Measurements from ENCODE around the gene TRMT112.
A peak's percentile ranks its signal among the peaks of the same experiment; 100 is the strongest.

TRMT112 gene

DNA sequence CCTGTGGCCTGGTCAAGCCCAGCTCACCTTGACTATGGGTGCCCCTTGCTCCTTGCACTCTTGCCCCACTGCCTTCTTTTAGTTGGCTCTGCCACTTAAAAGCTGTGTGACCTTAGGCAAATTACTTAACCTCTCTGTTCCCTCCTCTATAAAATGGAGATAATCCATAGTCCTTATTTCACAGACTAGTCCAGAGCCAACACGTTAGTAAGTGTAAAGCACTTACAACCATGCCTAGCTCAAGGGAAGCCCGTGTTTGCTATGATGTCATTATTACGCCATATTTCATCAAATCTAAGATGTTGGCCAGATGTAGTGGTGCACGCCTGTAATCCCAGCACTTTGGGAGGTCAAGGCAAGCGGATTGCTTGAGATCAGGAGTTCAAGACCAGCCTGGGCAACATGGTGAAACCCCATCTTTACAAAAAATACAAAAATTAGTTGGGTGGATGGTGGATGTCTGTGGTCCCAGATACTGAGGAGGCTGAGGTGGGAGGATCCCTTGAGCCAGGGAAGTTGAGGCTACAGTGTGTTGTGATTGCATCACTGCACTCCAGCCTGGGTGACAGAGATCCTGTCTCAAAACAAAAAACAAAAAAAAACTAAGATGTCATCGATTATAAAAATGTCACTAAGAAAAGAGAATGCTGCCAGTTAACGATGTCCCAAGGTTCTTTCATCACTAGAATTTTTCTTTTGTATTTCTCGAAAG, 20.3 kb upstream of the TRMT112 start:
- DNase-seq (ENCODE audit: low read depth, low spot score) = no peak
- ChIA-PET POLR2A (no interaction called here), CTCF (interaction anchor here (1.5 to 21.8 kb wide), 4 partner anchors 13 to 37 kb away, joined by 4 to 414 read pairs (median 14); partner anchors contain the start of genes PRDX5, RPS6KA4 and TRMT112)
- TF ChIP-seq, protein P1, sequence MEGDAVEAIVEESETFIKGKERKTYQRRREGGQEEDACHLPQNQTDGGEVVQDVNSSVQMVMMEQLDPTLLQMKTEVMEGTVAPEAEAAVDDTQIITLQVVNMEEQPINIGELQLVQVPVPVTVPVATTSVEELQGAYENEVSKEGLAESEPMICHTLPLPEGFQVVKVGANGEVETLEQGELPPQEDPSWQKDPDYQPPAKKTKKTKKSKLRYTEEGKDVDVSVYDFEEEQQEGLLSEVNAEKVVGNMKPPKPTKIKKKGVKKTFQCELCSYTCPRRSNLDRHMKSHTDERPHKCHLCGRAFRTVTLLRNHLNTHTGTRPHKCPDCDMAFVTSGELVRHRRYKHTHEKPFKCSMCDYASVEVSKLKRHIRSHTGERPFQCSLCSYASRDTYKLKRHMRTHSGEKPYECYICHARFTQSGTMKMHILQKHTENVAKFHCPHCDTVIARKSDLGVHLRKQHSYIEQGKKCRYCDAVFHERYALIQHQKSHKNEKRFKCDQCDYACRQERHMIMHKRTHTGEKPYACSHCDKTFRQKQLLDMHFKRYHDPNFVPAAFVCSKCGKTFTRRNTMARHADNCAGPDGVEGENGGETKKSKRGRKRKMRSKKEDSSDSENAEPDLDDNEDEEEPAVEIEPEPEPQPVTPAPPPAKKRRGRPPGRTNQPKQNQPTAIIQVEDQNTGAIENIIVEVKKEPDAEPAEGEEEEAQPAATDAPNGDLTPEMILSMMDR (IDR thresholded peaks at IDR 0.05; ENCODE audit: insufficient read depth, low read length, missing control alignments) = no peak
- no peak overlapping the region for H3K4me3 ChIP-seq (ENCODE audit: low read depth, low read length)

GRCh38 chr11:64334764-64335735, 17.7 kb upstream of the TRMT112 start:
- CTCF ChIA-PET = interaction anchor here (0.6 to 21.8 kb wide), 5 partner anchors 12 to 318 kb away, joined by 3 to 414 read pairs (median 20); partner anchors contain the start of gene RPS6KA4
- peak; percentile 58 for DNase-seq (ENCODE audit: low read depth, low spot score)
- TF ChIP-seq, protein P1 (IDR thresholded peaks at IDR 0.05; ENCODE audit: insufficient read depth, low read length, missing control alignments) = no peak
- no peak overlapping the region for H3K4me3 ChIP-seq (ENCODE audit: low read depth, low read length)
- POLR2A ChIA-PET = no interaction called here

DNA sequence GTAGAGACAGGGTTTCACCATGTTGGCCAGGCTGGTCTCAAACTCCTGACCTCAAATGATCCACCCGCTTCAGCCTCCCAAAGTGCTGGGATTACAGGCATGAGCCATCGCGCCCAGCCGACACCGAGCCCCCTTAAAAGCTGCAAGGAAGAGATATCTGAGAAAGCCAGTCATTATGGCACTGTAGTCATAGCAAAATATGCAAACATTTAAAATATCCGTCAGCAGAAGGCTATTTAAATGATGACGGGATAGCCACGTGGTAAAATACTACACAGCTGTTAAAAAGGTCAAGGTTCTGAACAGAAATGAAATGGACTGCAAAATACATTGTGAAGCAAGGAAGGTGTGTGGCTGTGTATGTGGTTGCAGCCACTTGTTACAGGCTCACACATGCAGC, 16.2 kb upstream of the TRMT112 start:
- DNase-seq (ENCODE audit: low read depth, low spot score) = no peak
- TF ChIP-seq, protein P1 (IDR thresholded peaks at IDR 0.05; ENCODE audit: insufficient read depth, low read length, missing control alignments) = no peak
- ChIA-PET POLR2A (no interaction called here), CTCF (interaction anchor here (2.6 to 21.8 kb wide), 5 partner anchors 11 to 129 kb away, joined by 15 to 414 read pairs (median 25); partner anchors contain the start of genes CATSPERZ, ESRRA, PRDX5 and RPS6KA4)
- H3K4me3 ChIP-seq (ENCODE audit: low read depth, low read length) = no peak overlapping the region

DNA sequence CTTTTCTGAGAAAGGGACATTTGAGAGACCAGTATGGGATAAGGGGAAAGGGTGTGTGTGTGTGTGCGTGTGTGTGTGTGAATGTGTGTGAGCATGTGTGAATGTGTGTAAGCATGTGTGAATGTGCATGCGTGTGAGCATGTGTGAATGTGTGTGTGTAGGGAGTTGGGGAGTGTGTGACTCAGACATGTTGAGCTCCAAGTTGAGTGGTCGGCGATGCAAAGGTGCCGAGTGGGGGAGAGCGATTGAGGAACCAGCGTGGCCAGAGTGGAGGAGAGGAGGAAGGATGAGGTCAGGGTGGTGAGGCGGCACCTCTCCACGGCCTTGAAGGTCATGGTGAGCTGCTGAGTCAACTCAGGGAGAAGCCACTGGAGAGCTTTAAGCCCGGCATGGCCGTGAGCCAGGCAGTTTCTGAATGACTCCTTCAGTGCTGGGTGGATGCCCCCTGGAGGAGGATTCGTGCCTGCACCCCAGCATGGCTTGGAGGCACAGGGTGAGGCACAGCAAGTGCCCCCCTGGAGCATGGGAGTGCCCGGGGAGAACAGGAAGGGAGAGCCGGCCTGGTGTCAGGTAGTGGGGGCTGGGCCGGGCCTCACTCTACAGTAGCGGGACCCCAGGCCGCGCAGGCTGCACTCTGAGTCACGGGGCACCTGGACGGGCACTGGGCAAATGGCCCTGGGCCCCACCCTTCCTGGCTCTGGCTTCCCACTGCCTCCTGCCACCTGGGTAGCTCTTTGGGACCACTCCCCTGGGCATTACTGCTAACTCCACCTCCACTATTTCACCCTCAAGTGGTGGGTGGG, 14.4 kb upstream of the TRMT112 start:
- DNase-seq (ENCODE audit: low read depth, low spot score) = peak; percentile 21
- no peak overlapping the region for H3K4me3 ChIP-seq (ENCODE audit: low read depth, low read length)
- TF ChIP-seq, protein P1 (IDR thresholded peaks at IDR 0.05; ENCODE audit: insufficient read depth, low read length, missing control alignments) = peak; percentile 77
- POLR2A ChIA-PET = interaction anchor here (0.6 to 2.0 kb wide), 5 partner anchors 10 to 88 kb away, joined by 3 to 14 read pairs (median 5); partner anchors contain the start of genes PRDX5 and TRMT112
- CTCF ChIA-PET = interaction anchor here (0.6 to 21.8 kb wide), 15 partner anchors 9 to 373 kb away, joined by 3 to 414 read pairs (median 4); partner anchors contain the start of genes CATSPERZ, ESRRA, FERMT3 and PRDX5

- ChIA-PET POLR2A (interaction anchor here (2.0 kb wide), 1 partner anchor 13 kb away, joined by 14 read pairs; the partner anchor contains the start of genes PRDX5 and TRMT112), CTCF (interaction anchor here (0.8 to 21.8 kb wide), 7 partner anchors 8 to 125 kb away, joined by 3 to 414 read pairs (median 19); partner anchors contain the start of genes CATSPERZ, ESRRA, FERMT3 and PRDX5)
- H3K4me3 ChIP-seq (ENCODE audit: low read depth, low read length) = no peak overlapping the region
- no peak for DNase-seq (ENCODE audit: low read depth, low spot score)
- TF ChIP-seq, protein P1 (IDR thresholded peaks at IDR 0.05; ENCODE audit: insufficient read depth, low read length, missing control alignments) = no peak
Measured at GRCh38 chr11:64330888-64331287, 13.5 kb upstream of the TRMT112 start.
